ENCODE results near the gene XRCC3. TPM values are rescaled to one million over a fixed set of nuclear protein-coding genes. Genes with fewer than 3 reads are reported as not detected.

XRCC3 gene
- total and polyA plus RNA-seq, 7 donors, result 1.8 to 15.7 (median 3.6) TPM

DNA sequence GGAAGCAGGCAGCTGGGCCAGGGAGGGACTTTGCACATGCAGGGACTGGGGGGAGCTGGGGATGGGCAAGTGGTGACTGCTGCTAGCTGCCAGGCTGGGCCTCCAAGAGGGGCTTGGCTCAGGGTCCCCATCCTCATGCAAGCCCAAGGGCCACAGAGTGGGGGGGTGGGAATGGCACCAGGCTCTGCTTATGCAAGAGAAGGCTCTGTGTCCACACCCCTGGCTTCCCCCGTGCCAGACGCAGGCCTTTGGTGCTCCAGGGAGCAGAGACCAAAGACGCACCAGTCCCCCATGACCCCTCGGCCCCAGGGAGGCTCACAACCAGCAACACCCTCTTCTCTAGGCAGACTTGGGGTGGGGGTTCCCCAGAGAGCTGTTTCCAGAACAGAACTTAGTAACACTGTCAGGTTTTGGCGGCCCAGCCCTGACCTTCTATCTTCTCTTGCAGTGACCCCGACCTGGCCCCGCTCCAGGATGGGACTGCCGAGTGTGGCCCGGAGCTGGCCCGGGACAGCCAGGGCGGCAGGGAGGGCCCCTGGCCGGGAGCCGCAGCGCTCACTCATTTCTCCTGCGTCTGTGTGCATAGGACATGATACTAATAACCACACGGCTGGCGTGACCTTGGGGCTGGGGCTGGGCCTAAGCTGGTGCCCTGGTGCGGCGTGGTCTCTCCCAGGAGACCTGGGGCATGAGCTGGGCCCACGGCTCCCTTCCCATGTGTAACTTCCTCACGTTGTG lies 14.3 kb downstream of the XRCC3 start:
- Histone ChIP-seq H3K27ac (no peak overlapping the region), H3K36me3 (peaks cover 0 to 75% (median 29%) of the 10 kb centered on the region in 4 donors), H3K4me3 (no peak overlapping the region), H3K4me1 (peaks cover 0 to 36% (median 34%) of the 10 kb centered on the region in 4 donors), H3K9me3 (no peaks in the 10 kb centered on the region), H3K27me3 (no peaks in the 10 kb centered on the region)
- 86 to 93% methylated on average over 21 of the region's 21 CpGs for WGBS, 2 donors
- TF ChIP-seq POLR2A (IDR thresholded peaks at IDR 0.05) (no peak), EP300 (IDR thresholded peaks at IDR 0.05) (no peak), POLR2AphosphoS5 (IDR thresholded peaks at IDR 0.05) (no peak)
- TF ChIP-seq, protein P1, sequence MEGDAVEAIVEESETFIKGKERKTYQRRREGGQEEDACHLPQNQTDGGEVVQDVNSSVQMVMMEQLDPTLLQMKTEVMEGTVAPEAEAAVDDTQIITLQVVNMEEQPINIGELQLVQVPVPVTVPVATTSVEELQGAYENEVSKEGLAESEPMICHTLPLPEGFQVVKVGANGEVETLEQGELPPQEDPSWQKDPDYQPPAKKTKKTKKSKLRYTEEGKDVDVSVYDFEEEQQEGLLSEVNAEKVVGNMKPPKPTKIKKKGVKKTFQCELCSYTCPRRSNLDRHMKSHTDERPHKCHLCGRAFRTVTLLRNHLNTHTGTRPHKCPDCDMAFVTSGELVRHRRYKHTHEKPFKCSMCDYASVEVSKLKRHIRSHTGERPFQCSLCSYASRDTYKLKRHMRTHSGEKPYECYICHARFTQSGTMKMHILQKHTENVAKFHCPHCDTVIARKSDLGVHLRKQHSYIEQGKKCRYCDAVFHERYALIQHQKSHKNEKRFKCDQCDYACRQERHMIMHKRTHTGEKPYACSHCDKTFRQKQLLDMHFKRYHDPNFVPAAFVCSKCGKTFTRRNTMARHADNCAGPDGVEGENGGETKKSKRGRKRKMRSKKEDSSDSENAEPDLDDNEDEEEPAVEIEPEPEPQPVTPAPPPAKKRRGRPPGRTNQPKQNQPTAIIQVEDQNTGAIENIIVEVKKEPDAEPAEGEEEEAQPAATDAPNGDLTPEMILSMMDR (IDR thresholded peaks at IDR 0.05), result no peak
- no peak for DNase-seq
- intact Hi-C loops (cut with DNase I), result no loop called here

DNA sequence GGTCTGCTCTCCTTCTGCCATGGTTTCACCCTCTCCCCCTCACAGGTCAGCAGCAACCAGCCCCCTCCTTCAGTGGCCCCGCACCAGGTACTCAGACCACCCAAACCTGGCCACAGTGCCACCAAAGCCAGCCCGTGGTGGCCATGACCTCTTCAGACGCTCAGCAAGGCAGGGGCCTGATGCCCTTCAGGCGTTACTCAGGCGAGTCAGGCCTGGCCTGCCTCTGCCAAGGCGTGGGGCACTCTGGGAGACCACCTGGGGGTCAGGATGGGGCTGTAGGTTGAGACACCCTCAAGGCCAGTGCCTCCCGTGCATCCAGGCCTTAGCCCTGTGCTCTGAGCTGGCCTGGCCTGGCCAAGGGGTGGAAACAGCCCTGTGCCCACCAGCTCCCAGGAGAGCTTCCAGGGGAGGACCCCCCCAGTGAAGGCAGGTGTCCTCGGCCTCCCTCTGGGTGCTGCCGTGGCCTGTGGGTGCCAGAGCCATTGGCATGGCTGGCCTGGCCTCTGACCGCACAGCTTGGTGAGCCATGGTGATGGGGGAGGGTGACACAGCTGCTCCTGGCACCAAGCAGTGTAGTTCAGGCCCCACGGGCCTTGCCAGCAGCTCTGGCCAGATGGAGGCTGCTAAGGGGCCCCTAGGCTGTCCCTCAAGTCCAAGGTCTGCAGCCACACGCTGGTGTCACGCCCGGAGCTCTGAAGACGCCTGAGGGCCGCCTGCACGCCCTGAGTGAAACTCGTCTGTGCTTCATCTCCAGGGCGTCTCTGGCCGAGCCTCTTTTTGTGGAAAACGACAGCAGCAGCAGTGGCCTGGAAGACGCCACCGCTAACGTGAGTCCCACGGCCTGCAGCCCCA lies 15.1 kb downstream of the XRCC3 start:
- no peaks in the 10 kb centered on the region for H3K9me3 ChIP-seq
- intact Hi-C loops (cut with DNase I), result loop anchor here (5.0 kb wide), 1 partner anchor 128 kb away; no protein-coding TSS in a partner anchor
- H3K4me3 ChIP-seq, result no peak overlapping the region
- WGBS, 2 donors, result 79 to 90% methylated on average over 25 of the region's 25 CpGs
- TF ChIP-seq POLR2AphosphoS5 (IDR thresholded peaks at IDR 0.05) (peak in 1 of 4 donors; percentile 3), EP300 (IDR thresholded peaks at IDR 0.05) (no peak), POLR2A (IDR thresholded peaks at IDR 0.05) (no peak)
- H3K36me3 ChIP-seq, result peaks cover 0 to 75% (median 29%) of the 10 kb centered on the region in 4 donors
- peak overlapping the region in 2 of 4 donors; percentile 37 to 41 for H3K27ac ChIP-seq
- H3K4me1 ChIP-seq, result peaks cover 0 to 44% (median 40%) of the 10 kb centered on the region in 4 donors
- no peaks in the 10 kb centered on the region for H3K27me3 ChIP-seq
- no peak for DNase-seq

- no peak overlapping the region for H3K4me3 ChIP-seq
- H3K4me1 ChIP-seq, result peaks cover 0 to 49% (median 41%) of the 10 kb centered on the region in 4 donors
- H3K27me3 ChIP-seq, result no peaks in the 10 kb centered on the region
- TF ChIP-seq EP300 (IDR thresholded peaks at IDR 0.05) (no peak), POLR2A (IDR thresholded peaks at IDR 0.05) (no peak), POLR2AphosphoS5 (IDR thresholded peaks at IDR 0.05) (no peak)
- TF ChIP-seq, protein P1 (IDR thresholded peaks at IDR 0.05), result no peak
- H3K27ac ChIP-seq, result peak overlapping the region in 1 of 4 donors; percentile 81
- intact Hi-C loops (cut with DNase I), result loop anchor here (5.0 kb wide), 1 partner anchor 127 kb away; no protein-coding TSS in a partner anchor
- no peak for DNase-seq
- peaks cover 0 to 73% (median 31%) of the 10 kb centered on the region in 4 donors for H3K36me3 ChIP-seq
- WGBS, 2 donors, result 89 to 94% methylated on average over 17 of the region's 17 CpGs
- no peaks in the 10 kb centered on the region for H3K9me3 ChIP-seq
Observed at GRCh38 chr14:103699261-103699661, 16.0 kb downstream of the XRCC3 start.

- no peak for TF ChIP-seq EP300 (IDR thresholded peaks at IDR 0.05)
- TF ChIP-seq POLR2A (IDR thresholded peaks at IDR 0.05), result no peak
- TF ChIP-seq, protein P1 (IDR thresholded peaks at IDR 0.05), result no peak
- Histone ChIP-seq H3K27me3 (no peaks in the 10 kb centered on the region), H3K9me3 (no peaks in the 10 kb centered on the region), H3K36me3 (peaks cover 4 to 73% (median 35%) of the 10 kb centered on the region in 4 donors), H3K4me3 (no peak overlapping the region), H3K27ac (peak overlapping the region; percentile 75 to 81 (median 77)), H3K4me1 (peaks cover 0 to 49% (median 41%) of the 10 kb centered on the region in 4 donors)
- WGBS, 2 donors, result 36 to 75% methylated on average over 33 of the region's 33 CpGs
- intact Hi-C loops (cut with DNase I), result loop anchor here (5.0 kb wide), 1 partner anchor 126 kb away; no protein-coding TSS in a partner anchor
- DNase-seq, result no peak
Observed at GRCh38 chr14:103698380-103699260, 16.6 kb downstream of the XRCC3 start.

All from sigmoid colon (tissue), 7 donors.